Suprapubic skin (tissue), 3 donors: ENCODE results near the gene FBLN1.

Source experiments
- CTCF ChIP-seq, 2 donors: fragments of 200-600 bp in 1 of 2; fragments of 450-650 bp in 1 of 2; sonication (generic) in 1 of 2; IDR thresholded peaks; one replicate each; pipeline ENCODE4 v1.5.1; 2016 to 2019; ENCODE audit warnings: antibody characterized with exemption in 2 of 2, mild to moderate bottlenecking in 1 of 2, moderate library complexity in 1 of 2
- POLR2A ChIP-seq, 2 donors: fragments of 450-650 bp; IDR thresholded peaks; one replicate each; pipeline ENCODE4 v1.6.1; 2017; ENCODE audit warnings: antibody characterized with exemption in 2 of 2, mild to moderate bottlenecking in 2 of 2, moderate library complexity in 2 of 2

DNA sequence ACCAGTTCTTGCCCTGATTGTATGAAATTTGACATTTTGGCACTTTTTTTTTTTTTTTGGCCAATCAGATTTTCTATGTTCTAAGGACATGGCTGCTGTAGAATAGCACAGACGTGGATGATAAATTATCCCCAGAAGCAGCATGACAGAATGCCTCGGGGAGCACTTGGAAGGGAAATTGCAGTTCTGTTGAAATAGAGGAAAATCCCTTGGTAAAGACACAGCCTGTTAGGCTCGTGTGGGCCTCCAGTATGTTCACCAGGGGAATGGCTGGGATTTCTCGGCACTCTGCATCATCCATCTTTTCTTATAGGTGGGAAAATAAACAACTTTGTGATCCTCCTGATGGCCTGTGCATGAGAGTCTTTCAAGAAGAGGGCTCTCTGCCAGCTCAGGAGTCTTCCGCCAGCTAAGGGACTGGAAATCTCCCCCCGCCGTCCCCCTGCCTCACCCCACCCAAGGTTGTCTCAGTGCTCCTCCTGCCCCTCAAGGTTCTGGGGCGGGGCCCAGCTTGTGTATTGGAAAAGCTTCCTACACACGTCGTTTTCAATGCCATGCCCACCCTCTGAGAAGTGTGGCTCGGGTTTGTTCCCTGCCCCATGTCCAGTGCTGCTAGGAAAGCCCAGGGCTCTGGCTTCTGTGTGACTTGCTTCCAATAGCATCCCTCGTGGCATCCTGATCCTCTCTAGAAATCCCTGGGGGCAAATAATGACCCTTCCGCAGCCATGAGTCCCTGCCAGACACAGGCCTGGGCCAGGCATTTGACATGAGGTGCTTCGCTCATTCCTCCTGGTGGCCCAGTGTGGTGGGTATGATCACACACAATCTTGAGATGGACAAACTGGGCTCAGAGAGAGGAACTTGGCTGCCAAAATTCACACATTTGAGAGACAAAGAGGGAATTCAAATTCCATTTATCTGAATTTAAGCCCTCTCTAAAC, 98.4 kb downstream of the FBLN1 start:
- no peak for TF ChIP-seq POLR2A (IDR thresholded peaks at IDR 0.05)
- no peak for TF ChIP-seq CTCF (IDR thresholded peaks at IDR 0.05)
